Measurements from ENCODE around the gene FBXO40.

GRCh38 chr3:121604759-121605158 is 11.6 kb downstream of the FBXO40 start:
- TF ChIP-seq HNF4G (IDR thresholded peaks at IDR 0.05; ENCODE audit: borderline replicate concordance, low read depth, low read length), result no peak
- TF ChIP-seq HNF4G (CRISPR knock-in tag; IDR thresholded peaks at IDR 0.05; ENCODE audit: borderline replicate concordance, low read depth), result no peak
- no peak for TF ChIP-seq EZH2 (conservative IDR thresholded peaks at IDR 0.05; ENCODE audit: low read depth, low read length)
- TF ChIP-seq ZNF263 (CRISPR knock-in tag; IDR thresholded peaks at IDR 0.05), result no peak
- TF ChIP-seq SIN3A (IDR thresholded peaks at IDR 0.05; ENCODE audit: borderline replicate concordance, low read depth, low read length), result no peak
- no peak for TF ChIP-seq ZNF703 (CRISPR knock-in tag; IDR thresholded peaks at IDR 0.05; ENCODE audit: borderline replicate concordance)
- no peak for TF ChIP-seq CTCF (CRISPR knock-in tag; IDR thresholded peaks at IDR 0.05)
- no peak for TF ChIP-seq RXRA (CRISPR knock-in tag; IDR thresholded peaks at IDR 0.05)
- TF ChIP-seq ZNF383 (CRISPR knock-in tag; IDR thresholded peaks at IDR 0.05; ENCODE audit: borderline replicate concordance), result no peak

Measured in HepG2 (cell line).